Gastrocnemius medialis (tissue), 4 donors: ENCODE data around the gene CCDC63. TPM values are rescaled to one million over a fixed set of nuclear protein-coding genes. Genes with fewer than 3 reads are reported as not detected.

Experiments used
- ATAC-seq, 2 donors: fragments of 150-250 bp; one replicate each; pipeline ENCODE4 v1.9.1; 2016
- DNase-seq, 2 donors: peaks; one replicate each; pipeline ENCODE4 v3.0.0-alpha.2; 2019
- H3K27ac ChIP-seq, 4 donors: fragments of 200-600 bp; sonication (generic); 1 replicate in 1 of 4; 2 replicates in 3 of 4; pipeline ENCODE4 v1.5.1; 2016 to 2018; ENCODE audit warnings: mild to moderate bottlenecking in 2 of 4, moderate library complexity in 1 of 4
- H3K27me3 ChIP-seq, 3 donors: fragments of 200-600 bp; sonication (generic) in 2 of 3; 1 replicate in 1 of 3; 2 replicates in 2 of 3; pipeline versions ENCODE4 v1.5.1 to v1.6.0; 2016 to 2019; ENCODE audit warnings: mild to moderate bottlenecking in 1 of 3, moderate library complexity in 1 of 3
- H3K36me3 ChIP-seq, 2 donors: fragments of 200-600 bp; sonication (generic) in 1 of 2; one replicate each; pipeline ENCODE4 v1.5.1; 2017 to 2018
- H3K4me1 ChIP-seq, 2 donors: fragments of 200-600 bp; sonication (generic) in 1 of 2; one replicate each; pipeline ENCODE4 v1.5.1; 2016 to 2017; ENCODE audit warnings: mild to moderate bottlenecking in 2 of 2
- H3K4me3 ChIP-seq, 4 donors: fragments of 200-600 bp; sonication (generic) in 3 of 4; 1 replicate in 1 of 4; 2 replicates in 3 of 4; pipeline ENCODE4 v1.5.1; 2016 to 2019; ENCODE audit warnings: mild to moderate bottlenecking in 2 of 4
- H3K9me3 ChIP-seq, 3 donors: fragments of 200-600 bp; sonication (generic) in 2 of 3; 1 replicate in 1 of 3; 2 replicates in 2 of 3; pipeline ENCODE4 v1.5.1; 2016 to 2019
- POLR2A ChIP-seq, 2 donors: fragments of 450-650 bp; IDR thresholded peaks; one replicate each; pipeline ENCODE4 v1.6.1; 2017; ENCODE audit warnings: antibody characterized with exemption in 2 of 2, mild to moderate bottlenecking in 2 of 2, moderate library complexity in 2 of 2
- in situ Hi-C, 4 donors: fragments of 200-750 bp; cut with MboI; loops; one replicate each; pipeline versions ENCODE4 v1.15.0 to v1.8.0; 2017; ENCODE audit warnings: low sequenced_read_pairs in 4 of 4
- intact Hi-C: fragments of 100-400 bp; cut with DNase I; formaldehyde crosslinking; loops from one replicate; pipeline ENCODE4 v1.15.1; 2023; ENCODE audit warnings: low total_unique reads
- total RNA-seq, 4 donors: library from RNA; depleted of rRNA; stranded (reverse); fragments of >200 nt; gene quantifications; one replicate each; pipeline versions ENCODE4 v1.1.0 to v1.2.3, GENCODE V29; 2016
- TF ChIP-seq, protein P1 (sequence below), 5 experiments: fragments of 450-650 bp in 3 of 5; fragments of 200-600 bp in 2 of 5; sonication (generic) in 2 of 5; IDR thresholded peaks in 4 of 5; conservative IDR thresholded peaks in 1 of 5; 1 replicate in 4 of 5; 2 replicates in 1 of 5; pipeline ENCODE4 v1.5.1; 2016 to 2019; ENCODE audit warnings: antibody characterized with exemption in 5 of 5, mild to moderate bottlenecking in 3 of 5, moderate library complexity in 3 of 5

The CCDC63 gene
- total RNA-seq, 4 donors from 2014 or later: not detected

DNA sequence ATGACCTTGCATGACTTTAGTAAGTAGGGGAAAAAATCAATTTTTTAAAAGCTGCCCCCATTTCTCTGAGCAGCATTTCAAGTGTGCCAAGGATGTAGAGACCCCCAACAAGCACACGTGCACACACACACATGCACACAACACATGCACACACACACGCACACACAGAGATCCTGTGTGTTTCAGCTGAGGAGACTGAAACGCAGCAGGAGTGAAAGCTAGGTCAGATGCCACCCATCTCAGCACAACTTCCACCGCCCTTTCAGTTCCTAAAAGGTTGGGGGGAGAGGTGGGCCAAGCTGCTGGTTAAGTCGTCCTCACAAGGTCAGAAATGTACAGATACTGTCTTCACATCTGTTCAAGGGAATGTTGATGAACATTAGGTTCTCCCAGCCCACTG lies 59.7 kb downstream of the CCDC63 start:
- intact Hi-C loops: no loop called here
- in situ Hi-C loops: no loop called here

DNA sequence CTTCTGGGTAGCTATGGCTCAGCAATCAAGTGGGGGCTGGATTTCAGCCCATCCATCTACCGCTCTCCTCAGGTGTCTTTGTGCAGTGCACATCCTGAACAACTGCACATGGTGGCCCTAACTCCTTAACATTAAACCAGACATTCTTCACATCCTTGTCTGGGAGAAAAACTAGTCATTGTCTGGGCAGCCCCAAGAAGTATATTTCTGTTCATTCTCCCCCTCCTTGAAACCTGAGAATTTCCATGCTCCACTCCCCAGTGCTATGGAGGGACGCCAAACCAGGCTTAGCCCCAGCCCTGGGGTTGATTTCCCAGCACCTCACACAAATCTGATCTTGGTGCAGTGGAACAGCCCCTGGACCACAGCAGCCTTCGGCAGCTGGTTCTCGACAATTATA lies 60.2 kb downstream of the CCDC63 start:
- no peaks in the 10 kb centered on the region for H3K9me3 ChIP-seq

More for the DNA sequence above, 59.7 kb downstream of the CCDC63 start:
- DNase-seq (no peak), ATAC-seq (no peak)
- Histone ChIP-seq H3K4me1 (peaks cover 0 to 8% of the 10 kb centered on the region in 2 donors), H3K27ac (peak overlapping the region in 3 of 4 donors; percentile 26 to 54 (median 39)), H3K36me3 (no peaks in the 10 kb centered on the region), H3K4me3 (no peak overlapping the region), H3K9me3 (no peaks in the 10 kb centered on the region), H3K27me3 (no peaks in the 10 kb centered on the region)
- TF ChIP-seq, protein P1, sequence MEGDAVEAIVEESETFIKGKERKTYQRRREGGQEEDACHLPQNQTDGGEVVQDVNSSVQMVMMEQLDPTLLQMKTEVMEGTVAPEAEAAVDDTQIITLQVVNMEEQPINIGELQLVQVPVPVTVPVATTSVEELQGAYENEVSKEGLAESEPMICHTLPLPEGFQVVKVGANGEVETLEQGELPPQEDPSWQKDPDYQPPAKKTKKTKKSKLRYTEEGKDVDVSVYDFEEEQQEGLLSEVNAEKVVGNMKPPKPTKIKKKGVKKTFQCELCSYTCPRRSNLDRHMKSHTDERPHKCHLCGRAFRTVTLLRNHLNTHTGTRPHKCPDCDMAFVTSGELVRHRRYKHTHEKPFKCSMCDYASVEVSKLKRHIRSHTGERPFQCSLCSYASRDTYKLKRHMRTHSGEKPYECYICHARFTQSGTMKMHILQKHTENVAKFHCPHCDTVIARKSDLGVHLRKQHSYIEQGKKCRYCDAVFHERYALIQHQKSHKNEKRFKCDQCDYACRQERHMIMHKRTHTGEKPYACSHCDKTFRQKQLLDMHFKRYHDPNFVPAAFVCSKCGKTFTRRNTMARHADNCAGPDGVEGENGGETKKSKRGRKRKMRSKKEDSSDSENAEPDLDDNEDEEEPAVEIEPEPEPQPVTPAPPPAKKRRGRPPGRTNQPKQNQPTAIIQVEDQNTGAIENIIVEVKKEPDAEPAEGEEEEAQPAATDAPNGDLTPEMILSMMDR (IDR thresholded peaks at IDR 0.05 in 4 of 5, conservative IDR thresholded peaks at IDR 0.05 in 1 of 5): no peak
- TF ChIP-seq POLR2A (IDR thresholded peaks at IDR 0.05): no peak

DNA sequence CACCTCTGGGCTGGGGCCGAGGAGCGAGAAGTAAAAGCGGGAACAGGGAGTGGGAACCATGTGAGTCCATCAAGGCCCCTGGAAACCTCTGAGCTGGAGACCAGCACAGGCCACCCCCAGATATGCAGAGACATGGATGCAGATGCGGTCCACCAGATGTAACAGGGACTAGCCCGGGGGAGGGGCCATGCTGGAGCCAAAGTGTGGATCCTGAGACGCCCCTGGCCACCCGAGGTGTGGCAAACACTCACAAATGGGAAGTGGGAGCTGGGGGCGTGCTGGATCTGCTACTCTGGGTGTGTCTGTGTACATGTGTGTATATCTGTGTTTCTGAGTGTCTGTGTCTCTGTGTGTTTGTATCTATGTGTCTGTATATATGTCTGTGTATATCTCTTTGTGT lies 60.8 kb downstream of the CCDC63 start:
- TF ChIP-seq, protein P1 (IDR thresholded peaks at IDR 0.05 in 4 of 5, conservative IDR thresholded peaks at IDR 0.05 in 1 of 5): no peak
- TF ChIP-seq POLR2A (IDR thresholded peaks at IDR 0.05): no peak
- in situ Hi-C loops (no loop called here), intact Hi-C loops (no loop called here)
- Histone ChIP-seq H3K27ac (peak overlapping the region in 2 of 4 donors; percentile 39 to 54), H3K4me1 (peaks cover 0 to 8% of the 10 kb centered on the region in 2 donors), H3K4me3 (no peak overlapping the region), H3K9me3 (no peaks in the 10 kb centered on the region), H3K27me3 (no peaks in the 10 kb centered on the region), H3K36me3 (no peaks in the 10 kb centered on the region)
- DNase-seq (no peak), ATAC-seq (peak in 1 of 2 donors; percentile 8)

More for the DNA sequence above, 60.2 kb downstream of the CCDC63 start:
- intact Hi-C loops: no loop called here
- Histone ChIP-seq H3K36me3 (no peaks in the 10 kb centered on the region), H3K4me1 (peaks cover 0 to 8% of the 10 kb centered on the region in 2 donors), H3K4me3 (no peak overlapping the region), H3K27me3 (no peaks in the 10 kb centered on the region), H3K27ac (peak overlapping the region in 3 of 4 donors; percentile 26 to 54 (median 39))
- TF ChIP-seq, protein P1 (IDR thresholded peaks at IDR 0.05 in 4 of 5, conservative IDR thresholded peaks at IDR 0.05 in 1 of 5): no peak
- no peak for TF ChIP-seq POLR2A (IDR thresholded peaks at IDR 0.05)
- ATAC-seq (peak in 1 of 2 donors; percentile 22), DNase-seq (no peak)
- in situ Hi-C loops: no loop called here

DNA sequence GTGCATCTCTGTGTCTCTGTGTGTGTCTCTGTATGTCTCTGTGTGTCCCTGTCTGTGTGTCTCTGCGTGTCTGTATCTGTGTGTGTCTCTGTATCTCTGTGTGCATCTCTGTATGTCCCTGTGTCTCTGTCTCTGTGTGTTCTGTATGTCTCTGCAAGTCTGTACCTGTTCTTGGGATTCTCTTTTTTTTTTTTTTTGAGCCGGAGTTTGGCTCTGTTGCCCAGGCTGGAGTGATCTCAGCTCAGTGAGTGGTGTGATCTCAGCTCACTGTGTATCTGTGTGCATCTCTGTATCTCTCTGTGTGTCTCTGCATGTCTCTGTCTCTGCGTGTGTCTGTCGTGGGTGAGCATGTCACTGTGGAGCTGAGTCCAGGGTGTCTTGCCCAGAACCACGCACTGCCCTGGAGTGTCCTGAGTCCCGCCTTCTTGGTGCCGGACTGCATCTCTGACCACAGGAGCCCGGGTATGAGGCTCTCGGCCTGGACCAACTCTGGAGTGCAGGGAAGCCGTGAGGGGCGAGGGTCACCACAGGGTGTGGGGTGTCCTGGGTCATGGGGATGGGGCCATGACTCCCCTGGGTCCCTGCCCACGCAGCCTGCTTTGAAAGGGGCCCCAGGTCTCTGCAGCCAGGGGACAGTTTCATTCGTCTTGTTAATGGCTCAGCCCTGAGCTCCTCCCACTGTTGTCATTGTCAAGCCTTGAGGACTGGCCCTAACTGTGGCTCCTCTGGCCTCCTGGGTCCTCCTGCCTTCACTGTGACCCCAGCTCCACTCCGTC lies 61.8 kb downstream of the CCDC63 start:
- peak overlapping the region in 1 of 4 donors; percentile 29 for H3K27ac ChIP-seq
- intact Hi-C loops (no loop called here), in situ Hi-C loops (no loop called here)
- H3K4me3 ChIP-seq: no peak overlapping the region
- TF ChIP-seq, protein P1 (IDR thresholded peaks at IDR 0.05 in 4 of 5, conservative IDR thresholded peaks at IDR 0.05 in 1 of 5): no peak
- TF ChIP-seq POLR2A (IDR thresholded peaks at IDR 0.05): no peak
- DNase-seq (no peak), ATAC-seq (no peak)
- H3K4me1 ChIP-seq: peaks cover 0 to 8% of the 10 kb centered on the region in 2 donors
- H3K36me3 ChIP-seq: no peaks in the 10 kb centered on the region
- no peaks in the 10 kb centered on the region for H3K27me3 ChIP-seq
- H3K9me3 ChIP-seq: no peaks in the 10 kb centered on the region
